ENCODE measurements around the gene AATK.

Gene AATK

GRCh38 chr17:81092518-81093095 lies 73.4 kb downstream of the AATK start:
- Histone ChIP-seq H4K8ac (ENCODE audit: low read length) (no peak overlapping the region), H3K18ac (ENCODE audit: low read depth in 1 of 2, low read length in 2 of 2) (peak overlapping the region in 1 of 2 experiments; percentile 28), H3K36me3 (ENCODE audit: control insufficient read depth in 1 of 2, insufficient read depth in 2 of 2, low read depth in 1 of 2, low read length in 2 of 2) (peaks cover 8 to 77% of the 10 kb centered on the region in 2 experiments), H3K9me3 (ENCODE audit: control insufficient read depth, low read length) (no peaks in the 10 kb centered on the region), H2AFZ (ENCODE audit: low read depth, low read length) (no peak overlapping the region), H3K79me1 (replicated peaks; ENCODE audit: low read length, poor library complexity, severe bottlenecking) (peaks cover 44% of the 10 kb centered on the region), H3K4ac (ENCODE audit: low read depth in 1 of 2, low read length in 2 of 2) (no peak overlapping the region), H2AK5ac (ENCODE audit: low read length, severe bottlenecking) (no peak overlapping the region), H3K27ac (ENCODE audit: low read length, poor library complexity, severe bottlenecking) (no peak overlapping the region), H3K4me2 (ENCODE audit: low read length, poor library complexity, severe bottlenecking) (no peak overlapping the region), H3K4me1 (ENCODE audit: control insufficient read depth, insufficient read depth, low read depth, low read length) (peaks cover 62% of the 10 kb centered on the region), H3K27me3 (ENCODE audit: control insufficient read depth in 1 of 2, insufficient read depth in 1 of 2, low read length in 2 of 2) (no peaks in the 10 kb centered on the region), H2BK12ac (ENCODE audit: low read length in 2 of 2) (peak overlapping the region in 1 of 2 experiments; percentile 19), H4K91ac (ENCODE audit: low read length) (peak overlapping the region; percentile 56), H2BK5ac (ENCODE audit: low read depth, low read length, poor library complexity, severe bottlenecking) (no peak overlapping the region), H2BK15ac (ENCODE audit: low read depth, poor library complexity, severe bottlenecking) (no peak overlapping the region), H3K4me3 (ENCODE audit: insufficient read depth in 1 of 2, low read depth in 1 of 2, low read length in 2 of 2) (no peak overlapping the region), H3K23ac (ENCODE audit: low read length in 2 of 2) (no peak overlapping the region), H2BK120ac (ENCODE audit: low read depth, low read length) (peak overlapping the region; percentile 35), H3K14ac (ENCODE audit: low read length in 2 of 2) (no peak overlapping the region), H3K9ac (ENCODE audit: low read length) (no peak overlapping the region)
- 91% methylated on average over 24 of the region's 24 CpGs for WGBS
- DNase-seq, result no peak

GRCh38 chr17:81091774-81092517 lies 74.1 kb downstream of the AATK start:
- H2BK120ac ChIP-seq (ENCODE audit: low read depth, low read length), result no peak overlapping the region
- H2BK15ac ChIP-seq (ENCODE audit: low read depth, poor library complexity, severe bottlenecking), result no peak overlapping the region
- H4K8ac ChIP-seq (ENCODE audit: low read length), result no peak overlapping the region
- peak overlapping the region; percentile 59 for H4K91ac ChIP-seq (ENCODE audit: low read length)
- no peak overlapping the region for H2BK5ac ChIP-seq (ENCODE audit: low read depth, low read length, poor library complexity, severe bottlenecking)
- DNase-seq, result no peak
- peaks cover 56% of the 10 kb centered on the region for H3K4me1 ChIP-seq (ENCODE audit: control insufficient read depth, insufficient read depth, low read depth, low read length)
- no peak overlapping the region for H2AFZ ChIP-seq (ENCODE audit: low read depth, low read length)
- no peak overlapping the region for H3K14ac ChIP-seq (ENCODE audit: low read length in 2 of 2)
- no peak overlapping the region for H3K23ac ChIP-seq (ENCODE audit: low read length in 2 of 2)
- peaks cover 46% of the 10 kb centered on the region for H3K79me1 ChIP-seq (replicated peaks; ENCODE audit: low read length, poor library complexity, severe bottlenecking)
- no peak overlapping the region for H2BK12ac ChIP-seq (ENCODE audit: low read length in 2 of 2)
- H3K36me3 ChIP-seq (ENCODE audit: control insufficient read depth in 1 of 2, insufficient read depth in 2 of 2, low read depth in 1 of 2, low read length in 2 of 2), result peaks cover 15 to 84% of the 10 kb centered on the region in 2 experiments
- no peaks in the 10 kb centered on the region for H3K27me3 ChIP-seq (ENCODE audit: control insufficient read depth in 1 of 2, insufficient read depth in 1 of 2, low read length in 2 of 2)
- no peak overlapping the region for H3K27ac ChIP-seq (ENCODE audit: low read length, poor library complexity, severe bottlenecking)
- H3K4ac ChIP-seq (ENCODE audit: low read depth in 1 of 2, low read length in 2 of 2), result no peak overlapping the region
- H2AK5ac ChIP-seq (ENCODE audit: low read length, severe bottlenecking), result no peak overlapping the region
- H3K9me3 ChIP-seq (ENCODE audit: control insufficient read depth, low read length), result no peaks in the 10 kb centered on the region
- peak overlapping the region in 1 of 2 experiments; percentile 16 for H3K18ac ChIP-seq (ENCODE audit: low read depth in 1 of 2, low read length in 2 of 2)
- WGBS, result 94% methylated on average over 23 of the region's 23 CpGs
- H3K9ac ChIP-seq (ENCODE audit: low read length), result no peak overlapping the region
- no peak overlapping the region for H3K4me3 ChIP-seq (ENCODE audit: insufficient read depth in 1 of 2, low read depth in 1 of 2, low read length in 2 of 2)
- no peak overlapping the region for H3K4me2 ChIP-seq (ENCODE audit: low read length, poor library complexity, severe bottlenecking)

GRCh38 chr17:81091154-81091553 lies 74.9 kb downstream of the AATK start:
- 84% methylated on average over 9 of the region's 9 CpGs for WGBS
- Histone ChIP-seq H3K27ac (ENCODE audit: low read length, poor library complexity, severe bottlenecking) (no peak overlapping the region), H3K14ac (ENCODE audit: low read length in 2 of 2) (no peak overlapping the region), H3K4me3 (ENCODE audit: insufficient read depth in 1 of 2, low read depth in 1 of 2, low read length in 2 of 2) (no peak overlapping the region), H3K18ac (ENCODE audit: low read depth in 1 of 2, low read length in 2 of 2) (no peak overlapping the region), H3K79me1 (replicated peaks; ENCODE audit: low read length, poor library complexity, severe bottlenecking) (peaks cover 48% of the 10 kb centered on the region), H3K27me3 (ENCODE audit: control insufficient read depth in 1 of 2, insufficient read depth in 1 of 2, low read length in 2 of 2) (no peaks in the 10 kb centered on the region), H3K4me2 (ENCODE audit: low read length, poor library complexity, severe bottlenecking) (no peak overlapping the region), H2BK12ac (ENCODE audit: low read length in 2 of 2) (no peak overlapping the region), H3K9me3 (ENCODE audit: control insufficient read depth, low read length) (no peaks in the 10 kb centered on the region), H3K36me3 (ENCODE audit: control insufficient read depth in 1 of 2, insufficient read depth in 2 of 2, low read depth in 1 of 2, low read length in 2 of 2) (peaks cover 22 to 87% of the 10 kb centered on the region in 2 experiments), H2AK5ac (ENCODE audit: low read length, severe bottlenecking) (no peak overlapping the region), H2BK120ac (ENCODE audit: low read depth, low read length) (no peak overlapping the region), H3K4me1 (ENCODE audit: control insufficient read depth, insufficient read depth, low read depth, low read length) (peaks cover 48% of the 10 kb centered on the region), H2BK15ac (ENCODE audit: low read depth, poor library complexity, severe bottlenecking) (no peak overlapping the region), H4K8ac (ENCODE audit: low read length) (no peak overlapping the region), H3K4ac (ENCODE audit: low read depth in 1 of 2, low read length in 2 of 2) (no peak overlapping the region), H3K23ac (ENCODE audit: low read length in 2 of 2) (no peak overlapping the region), H3K9ac (ENCODE audit: low read length) (no peak overlapping the region), H2AFZ (ENCODE audit: low read depth, low read length) (no peak overlapping the region), H4K91ac (ENCODE audit: low read length) (no peak overlapping the region), H2BK5ac (ENCODE audit: low read depth, low read length, poor library complexity, severe bottlenecking) (no peak overlapping the region)
- no peak for DNase-seq

DNA sequence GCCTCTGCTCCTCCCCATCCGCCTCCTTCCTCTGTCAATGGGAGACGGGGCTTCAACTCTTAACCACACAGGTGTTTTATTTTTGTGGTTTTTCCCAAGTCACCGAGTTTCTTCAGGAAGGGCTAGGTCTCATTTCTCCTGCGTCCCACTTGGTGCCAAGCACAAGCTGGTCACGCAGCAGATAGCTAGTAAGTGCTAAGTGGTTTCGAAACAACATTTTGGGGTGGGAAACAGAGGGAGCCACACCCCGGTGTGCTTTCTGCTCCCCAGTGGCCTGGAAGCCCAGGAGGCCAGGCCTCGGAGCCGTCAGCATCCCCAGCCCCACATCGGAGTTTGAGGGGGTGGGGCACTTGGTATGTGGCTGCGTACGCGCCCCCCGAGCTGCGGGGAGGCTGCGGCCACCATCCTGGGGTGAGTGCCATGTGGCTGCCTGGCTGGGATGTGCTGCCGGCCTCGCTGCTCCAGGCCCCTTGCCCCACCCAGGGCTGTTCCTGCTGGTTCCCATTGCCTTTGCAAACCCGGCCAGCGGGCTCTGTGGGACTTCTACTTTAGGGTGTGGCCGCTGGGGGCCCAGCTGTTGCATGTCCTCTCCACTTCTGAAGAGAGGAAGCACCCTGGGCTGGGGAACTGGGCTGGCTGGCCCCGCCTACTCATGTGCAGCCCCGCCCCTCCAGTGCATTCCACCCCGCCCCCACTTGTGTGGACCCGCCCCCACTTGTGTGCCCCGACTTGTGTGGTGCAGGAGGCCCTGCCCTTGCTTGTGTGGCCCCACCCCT lies 75.5 kb downstream of the AATK start:
- Histone ChIP-seq H3K27me3 (ENCODE audit: control insufficient read depth in 1 of 2, insufficient read depth in 1 of 2, low read length in 2 of 2) (no peaks in the 10 kb centered on the region), H3K23ac (ENCODE audit: low read length in 2 of 2) (no peak overlapping the region), H3K36me3 (ENCODE audit: control insufficient read depth in 1 of 2, insufficient read depth in 2 of 2, low read depth in 1 of 2, low read length in 2 of 2) (peaks cover 22 to 89% of the 10 kb centered on the region in 2 experiments), H2AFZ (ENCODE audit: low read depth, low read length) (no peak overlapping the region), H3K4me3 (ENCODE audit: insufficient read depth in 1 of 2, low read depth in 1 of 2, low read length in 2 of 2) (no peak overlapping the region), H2BK12ac (ENCODE audit: low read length in 2 of 2) (peak overlapping the region; percentile 18 to 50), H3K4me2 (ENCODE audit: low read length, poor library complexity, severe bottlenecking) (no peak overlapping the region), H3K18ac (ENCODE audit: low read depth in 1 of 2, low read length in 2 of 2) (peak overlapping the region; percentile 28 to 58), H3K9ac (ENCODE audit: low read length) (no peak overlapping the region), H3K9me3 (ENCODE audit: control insufficient read depth, low read length) (no peaks in the 10 kb centered on the region), H4K8ac (ENCODE audit: low read length) (peak overlapping the region; percentile 61), H3K4ac (ENCODE audit: low read depth in 1 of 2, low read length in 2 of 2) (peak overlapping the region in 1 of 2 experiments; percentile 65), H2BK5ac (ENCODE audit: low read depth, low read length, poor library complexity, severe bottlenecking) (no peak overlapping the region), H4K91ac (ENCODE audit: low read length) (peak overlapping the region; percentile 91), H3K4me1 (ENCODE audit: control insufficient read depth, insufficient read depth, low read depth, low read length) (peaks cover 42% of the 10 kb centered on the region), H2BK15ac (ENCODE audit: low read depth, poor library complexity, severe bottlenecking) (no peak overlapping the region), H2AK5ac (ENCODE audit: low read length, severe bottlenecking) (no peak overlapping the region), H2BK120ac (ENCODE audit: low read depth, low read length) (no peak overlapping the region), H3K14ac (ENCODE audit: low read length in 2 of 2) (no peak overlapping the region), H3K79me1 (replicated peaks; ENCODE audit: low read length, poor library complexity, severe bottlenecking) (peaks cover 47% of the 10 kb centered on the region), H3K27ac (ENCODE audit: low read length, poor library complexity, severe bottlenecking) (no peak overlapping the region)
- DNase-seq, result peak; percentile 20
- 77% methylated on average over 21 of the region's 26 CpGs for WGBS

Measured in mesenchymal stem cell (in vitro differentiated cells and primary cell).